Ammon's horn (tissue), 1 donor: Measurements from ENCODE around the gene CCNQ.

Experiments
- DNase-seq: peaks from one replicate; pipeline ENCODE4 v3.0.0-alpha.2; 2016; ENCODE audit warnings: low spot score

CCNQ gene

DNA sequence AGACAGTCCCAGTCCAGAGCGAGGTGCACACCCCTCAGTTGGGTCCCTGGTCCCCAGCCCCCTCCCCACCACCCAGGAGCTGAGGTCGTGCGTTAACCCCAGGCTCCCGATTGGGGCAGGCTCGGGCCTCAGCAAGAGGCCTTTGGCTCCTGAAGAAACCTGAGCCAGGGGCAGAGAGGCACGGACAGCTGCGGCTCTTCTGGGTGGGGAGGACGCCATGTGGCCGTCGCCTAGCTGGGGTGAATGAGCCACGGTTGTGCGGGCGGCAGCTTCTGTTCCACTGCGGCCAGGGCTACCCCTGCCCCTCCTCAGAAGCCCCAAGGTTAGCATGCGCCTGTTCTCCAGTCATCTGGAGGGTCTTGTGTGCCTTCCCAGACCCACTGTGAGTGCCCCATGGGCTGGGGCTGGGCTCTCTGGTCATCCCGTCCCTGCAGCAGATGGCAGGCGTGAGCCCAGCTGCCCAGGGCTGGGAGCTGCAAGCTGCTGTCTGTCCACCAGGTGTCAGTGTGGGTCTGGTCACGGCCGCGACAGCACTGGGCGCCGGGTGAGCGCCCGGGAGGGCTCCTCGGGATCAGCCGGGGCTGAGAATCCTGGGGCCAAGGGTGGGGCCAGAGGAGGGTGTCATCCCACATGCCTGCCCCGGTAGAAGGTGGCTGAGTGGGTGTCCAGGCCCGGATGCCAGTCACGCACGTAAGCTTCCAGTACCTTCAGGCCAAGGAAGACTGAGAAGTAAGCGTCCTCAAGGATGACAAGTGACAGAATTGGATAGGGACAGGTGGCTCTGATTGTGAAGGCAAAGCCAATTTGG is 59.6 kb downstream of the CCNQ start:
- DNase-seq: peak; percentile 71

DNA sequence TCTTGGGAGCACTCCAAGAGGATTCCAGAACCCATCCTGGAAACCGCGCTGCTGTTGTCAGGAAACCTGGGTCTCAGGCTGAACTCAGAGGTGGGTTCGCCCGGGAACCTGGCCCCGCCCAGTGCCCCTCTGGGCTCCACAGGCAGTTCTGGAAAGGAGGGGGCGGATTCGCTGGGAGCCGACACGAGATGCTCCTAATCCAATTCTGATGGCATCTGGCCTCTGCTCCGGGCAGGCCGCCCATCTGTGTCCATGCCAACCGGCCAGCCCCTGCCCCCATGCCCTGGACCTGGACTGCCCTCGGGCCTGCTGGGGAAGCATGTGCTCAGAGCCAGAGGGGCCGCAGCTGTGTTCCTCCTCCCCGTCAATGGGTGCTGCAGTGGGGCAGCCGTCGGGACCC is 60.5 kb downstream of the CCNQ start:
- peak; percentile 39 for DNase-seq
